Measurements from ENCODE around the gene IGFN1. TPM values are rescaled to one million over a fixed set of nuclear protein-coding genes. Genes with fewer than 3 reads are reported as not detected.

The IGFN1 gene
- total and polyA plus RNA-seq, 9 of the 15 experiments (the other 6 are each of a cell fraction or from before 2014, with no cell fraction given), result 0.04 TPM; not detected in 8

GRCh38 chr1:201170533-201171062 lies 20.0 kb upstream of the IGFN1 start (continued):
- TF ChIP-seq E2F6 (IDR thresholded peaks at IDR 0.05; ENCODE audit: borderline replicate concordance in 1 of 2, extremely low read depth in 1 of 2, insufficient read depth in 1 of 2, insufficient read length in 1 of 2, low read depth in 1 of 2, low read length in 1 of 2, poor library complexity in 1 of 2, severe bottlenecking in 1 of 2) (peak; percentile 49 to 51), MLLT1 (IDR thresholded peaks at IDR 0.05) (peak in 1 of 2 experiments; percentile 62; a peak in 2 of 4 replicates), POU5F1 (IDR thresholded peaks at IDR 0.05; ENCODE audit: borderline replicate concordance, low read depth, low read length, partially characterized antibody) (no peak), TOE1 (IDR thresholded peaks at IDR 0.05; ENCODE audit: borderline replicate concordance) (no peak), TOE1 (CRISPR knock-in tag; IDR thresholded peaks at IDR 0.05; ENCODE audit: borderline replicate concordance, low read depth) (no peak), NFYB (IDR thresholded peaks at IDR 0.05; ENCODE audit: extremely low read depth, insufficient read length) (no peak), HOXB6 (CRISPR knock-in tag; IDR thresholded peaks at IDR 0.05; ENCODE audit: borderline replicate concordance) (no peak), ZNF384 (IDR thresholded peaks at IDR 0.05; ENCODE audit: low read depth, low read length) (peak; percentile 84), ADNP (tag; IDR thresholded peaks at IDR 0.05) (no peak), ZBTB33 (CRISPR knock-in tag; IDR thresholded peaks at IDR 0.05) (0 out of 2 replicates have a peak, but pooled peaks have one; percentile 16), ZNF785 (CRISPR knock-in tag; IDR thresholded peaks at IDR 0.05) (no peak), RAD51 (IDR thresholded peaks at IDR 0.05; ENCODE audit: borderline replicate concordance, low read depth) (no peak), ZNF561 (CRISPR knock-in tag; conservative IDR thresholded peaks at IDR 0.05) (no peak), KDM5B (IDR thresholded peaks at IDR 0.05; ENCODE audit: insufficient replicate concordance, low read depth, low read length) (peak; percentile 78), ZC3H11A (IDR thresholded peaks at IDR 0.05; ENCODE audit: low read depth, low read length) (no peak), FOXA1 (IDR thresholded peaks at IDR 0.05; ENCODE audit: borderline replicate concordance) (no peak), NFE2L1 (tag; IDR thresholded peaks at IDR 0.05; ENCODE audit: borderline replicate concordance, low read depth) (no peak), ZBED1 (IDR thresholded peaks at IDR 0.05) (no peak), RCOR1 (IDR thresholded peaks at IDR 0.05; ENCODE audit: borderline replicate concordance in 1 of 2, low read depth in 2 of 2, low read length in 2 of 2) (peak in 1 of 2 experiments; percentile 97; a peak in 3 of 4 replicates), CHCHD3 (CRISPR knock-in tag; IDR thresholded peaks at IDR 0.05) (no peak), HDGF (IDR thresholded peaks at IDR 0.05) (no peak), ZNF41 (CRISPR knock-in tag; conservative IDR thresholded peaks at IDR 0.05) (no peak)
- TF ChIP-seq, protein P1, sequence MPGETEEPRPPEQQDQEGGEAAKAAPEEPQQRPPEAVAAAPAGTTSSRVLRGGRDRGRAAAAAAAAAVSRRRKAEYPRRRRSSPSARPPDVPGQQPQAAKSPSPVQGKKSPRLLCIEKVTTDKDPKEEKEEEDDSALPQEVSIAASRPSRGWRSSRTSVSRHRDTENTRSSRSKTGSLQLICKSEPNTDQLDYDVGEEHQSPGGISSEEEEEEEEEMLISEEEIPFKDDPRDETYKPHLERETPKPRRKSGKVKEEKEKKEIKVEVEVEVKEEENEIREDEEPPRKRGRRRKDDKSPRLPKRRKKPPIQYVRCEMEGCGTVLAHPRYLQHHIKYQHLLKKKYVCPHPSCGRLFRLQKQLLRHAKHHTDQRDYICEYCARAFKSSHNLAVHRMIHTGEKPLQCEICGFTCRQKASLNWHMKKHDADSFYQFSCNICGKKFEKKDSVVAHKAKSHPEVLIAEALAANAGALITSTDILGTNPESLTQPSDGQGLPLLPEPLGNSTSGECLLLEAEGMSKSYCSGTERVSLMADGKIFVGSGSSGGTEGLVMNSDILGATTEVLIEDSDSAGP (CRISPR knock-in tag; IDR thresholded peaks at IDR 0.05), result no peak

All from K562 (cell line).